ENCODE results near the gene PRPS2.

PRPS2 gene

DNA sequence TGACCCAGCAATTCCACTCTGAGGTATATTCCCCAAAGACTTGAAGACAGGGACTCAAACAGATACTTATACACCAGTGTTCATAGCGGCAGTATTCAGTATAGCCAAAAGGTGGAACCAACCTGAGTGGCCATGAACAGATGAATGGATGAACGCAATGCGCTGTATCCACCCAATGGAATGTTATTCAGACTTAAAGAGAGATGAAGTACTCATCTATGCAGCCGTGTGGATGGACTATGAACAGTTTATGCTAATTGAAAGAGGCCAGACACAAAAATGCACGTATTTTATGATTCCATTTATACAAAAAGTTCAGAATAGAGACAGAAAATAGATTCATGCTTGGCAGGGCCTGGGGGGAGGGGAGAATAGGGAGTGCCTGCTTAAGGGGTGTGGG is 26.3 kb downstream of the PRPS2 start:
- DNase-seq (ENCODE audit: low read depth) = no peak

DNA sequence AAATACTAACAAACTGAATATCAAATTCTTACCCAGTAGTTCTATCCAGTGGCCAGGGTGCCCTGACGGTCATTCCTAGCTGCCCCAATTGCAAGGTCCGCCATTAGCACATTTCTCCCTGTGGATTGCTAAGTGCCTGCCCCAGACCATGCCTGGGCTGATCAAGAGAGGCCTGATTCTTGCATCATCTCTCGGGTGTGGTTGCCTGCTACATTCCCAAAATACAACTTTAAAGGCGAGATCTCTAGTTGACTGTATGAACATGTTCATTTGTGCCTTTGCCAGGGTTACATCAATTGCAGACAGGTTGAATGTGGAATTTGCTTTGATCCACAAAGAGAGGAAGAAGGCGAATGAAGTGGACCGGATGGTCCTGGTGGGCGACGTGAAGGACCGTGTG is 28.0 kb downstream of the PRPS2 start:
- DNase-seq (ENCODE audit: low read depth) = no peak

DNA sequence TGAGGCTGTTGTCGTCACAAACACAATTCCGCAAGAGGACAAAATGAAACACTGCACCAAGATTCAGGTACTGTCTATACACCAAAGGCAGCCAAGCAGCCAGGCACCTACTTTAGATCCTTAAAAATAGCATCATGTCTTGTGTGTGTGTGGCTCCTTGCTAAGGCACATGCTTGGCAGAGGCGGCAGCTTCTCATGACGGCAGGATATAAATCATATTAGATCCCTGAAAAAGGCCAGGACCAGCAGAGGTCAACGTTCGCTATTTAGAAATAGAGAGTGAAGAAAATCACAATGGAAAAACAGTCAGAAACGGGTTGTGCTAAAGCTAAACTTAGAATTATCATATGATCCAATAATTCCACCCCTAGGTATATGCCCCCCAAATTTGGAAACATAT is 29.5 kb downstream of the PRPS2 start:
- no peak for DNase-seq (ENCODE audit: low read depth)

DNA sequence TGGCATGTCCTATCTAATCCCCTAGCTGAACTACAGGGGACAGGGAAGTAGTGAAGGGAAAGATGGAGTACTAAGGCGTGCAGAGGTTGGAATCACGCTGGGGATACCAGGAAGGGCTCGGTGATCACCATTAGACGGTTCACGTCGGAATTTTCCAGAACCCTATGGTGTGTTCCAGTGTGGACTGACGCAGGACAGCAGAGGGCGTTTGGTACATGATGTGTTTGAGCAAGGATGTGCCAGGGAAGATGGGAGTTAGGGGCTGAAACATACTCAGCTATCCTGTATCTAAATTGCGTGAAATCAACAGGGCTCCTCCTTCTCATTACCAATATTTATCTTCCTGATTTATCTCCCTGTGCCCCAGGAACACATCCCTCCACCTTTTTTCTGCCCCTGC is 33.7 kb downstream of the PRPS2 start:
- no peak for DNase-seq (ENCODE audit: low read depth)

DNA sequence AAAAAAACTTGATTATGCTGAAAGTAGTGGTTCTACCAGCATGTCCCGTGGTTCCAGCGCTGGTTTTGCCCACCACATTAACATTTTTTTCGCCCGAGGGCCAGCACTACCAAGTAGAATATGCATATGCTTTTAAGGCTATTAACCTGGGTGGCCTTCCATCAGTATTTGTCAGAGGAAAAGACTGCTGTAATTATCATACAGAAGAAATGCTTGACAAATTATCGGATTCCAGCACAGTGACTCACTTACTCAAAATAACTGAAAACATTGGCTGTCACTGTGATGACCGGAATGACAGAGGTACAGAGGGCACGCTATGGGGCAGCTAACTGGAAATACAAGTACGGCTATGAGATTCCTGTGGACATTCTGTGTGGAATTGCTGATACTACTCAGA is 34.6 kb downstream of the PRPS2 start:
- DNase-seq (ENCODE audit: low read depth) = peak; percentile 52

DNA sequence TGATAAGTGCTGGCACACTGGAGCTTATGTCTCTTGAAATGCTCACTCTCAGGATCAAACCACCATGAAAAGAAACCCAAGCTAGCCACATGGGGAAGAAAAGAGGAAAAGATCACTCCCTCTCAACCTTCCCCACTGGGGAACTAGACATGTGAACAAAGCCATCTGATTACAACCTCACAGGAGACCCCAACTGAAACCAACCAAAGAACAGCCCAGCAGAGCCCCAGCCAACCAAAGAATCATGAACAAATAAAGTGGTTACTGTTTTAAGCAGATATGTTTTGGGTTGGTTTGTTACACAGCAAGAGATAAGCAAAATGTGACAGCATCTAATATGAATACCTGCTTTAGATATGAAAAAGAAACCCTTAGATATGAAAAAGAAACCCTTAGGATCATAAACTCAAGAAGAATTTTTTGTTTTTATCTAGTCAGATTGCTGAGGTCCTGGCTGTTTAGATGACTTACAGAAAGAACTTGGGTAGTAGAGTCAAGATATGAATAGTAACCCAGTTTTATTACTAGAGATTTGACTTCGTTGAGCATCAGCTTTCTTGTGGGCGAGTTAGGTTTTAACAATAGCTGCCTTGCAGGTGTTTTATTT is 52.0 kb downstream of the PRPS2 start:
- no peak for DNase-seq (ENCODE audit: low read depth)

DNA sequence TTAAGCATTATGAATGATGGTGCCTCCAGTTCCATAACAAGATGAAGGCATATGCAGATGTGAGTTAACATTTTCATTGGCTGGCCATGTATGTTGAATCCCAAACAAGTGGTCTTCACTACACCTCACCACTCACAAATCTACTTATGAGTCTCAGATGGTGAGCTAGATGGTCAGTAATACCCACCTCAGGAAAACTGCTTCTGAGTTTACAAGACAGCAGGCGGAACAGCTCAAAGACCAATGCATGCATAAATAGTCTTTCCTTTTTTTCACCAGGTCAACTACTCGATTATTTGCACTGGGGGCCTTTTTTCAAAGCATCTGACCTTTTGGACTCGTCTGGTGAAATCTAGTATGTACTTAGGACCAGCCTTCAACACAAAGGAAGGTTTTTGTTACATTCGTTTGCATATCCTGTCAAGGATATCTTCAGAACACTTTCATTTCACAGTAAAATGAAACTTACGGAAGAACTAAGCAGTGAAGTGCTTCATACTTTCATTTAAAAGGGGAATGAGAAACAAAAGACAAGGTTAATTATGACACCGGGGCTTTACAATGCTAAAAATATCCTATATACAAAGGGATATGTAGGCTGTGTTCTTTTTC is 52.6 kb downstream of the PRPS2 start:
- no peak for DNase-seq (ENCODE audit: low read depth)

DNA sequence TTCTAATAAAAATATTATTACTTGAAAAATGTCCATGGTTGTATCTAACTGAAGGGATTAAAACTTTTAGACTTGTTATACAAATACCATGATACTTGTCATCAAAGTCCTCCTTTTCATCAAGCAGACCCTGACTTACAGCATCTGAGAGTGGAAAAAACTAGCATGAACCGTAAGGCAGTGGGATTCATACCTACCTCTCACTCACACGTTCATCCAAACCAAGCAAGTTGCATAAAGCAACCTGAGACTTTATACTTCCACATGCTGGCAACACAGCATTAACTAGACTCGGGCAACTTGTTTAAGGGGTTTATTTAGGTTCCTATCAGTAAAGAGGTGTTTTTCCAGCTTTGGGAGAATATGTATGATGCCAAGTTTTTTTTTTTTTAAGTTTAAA is 53.1 kb downstream of the PRPS2 start:
- DNase-seq (ENCODE audit: low read depth) = no peak

DNA sequence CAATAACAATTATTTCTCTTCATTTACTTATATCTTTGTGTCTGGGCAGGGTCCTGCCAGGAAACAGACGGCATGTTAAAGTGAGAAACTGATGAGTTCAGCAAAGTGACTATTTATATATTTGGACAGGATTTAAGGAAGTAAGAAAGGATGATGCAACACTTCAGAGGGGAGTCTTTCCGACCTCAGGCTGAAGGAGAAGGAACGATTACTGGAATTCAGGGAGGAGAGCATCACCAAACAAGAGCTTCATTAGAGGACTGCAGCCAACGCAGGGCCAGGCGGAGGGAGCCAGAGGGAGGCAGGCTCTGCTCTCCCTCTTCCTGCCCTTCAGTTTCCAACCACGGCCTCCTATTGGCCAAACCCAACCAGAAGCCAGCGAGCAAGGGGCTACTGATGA is 74.1 kb downstream of the PRPS2 start:
- no peak for DNase-seq (ENCODE audit: low read depth)

DNA sequence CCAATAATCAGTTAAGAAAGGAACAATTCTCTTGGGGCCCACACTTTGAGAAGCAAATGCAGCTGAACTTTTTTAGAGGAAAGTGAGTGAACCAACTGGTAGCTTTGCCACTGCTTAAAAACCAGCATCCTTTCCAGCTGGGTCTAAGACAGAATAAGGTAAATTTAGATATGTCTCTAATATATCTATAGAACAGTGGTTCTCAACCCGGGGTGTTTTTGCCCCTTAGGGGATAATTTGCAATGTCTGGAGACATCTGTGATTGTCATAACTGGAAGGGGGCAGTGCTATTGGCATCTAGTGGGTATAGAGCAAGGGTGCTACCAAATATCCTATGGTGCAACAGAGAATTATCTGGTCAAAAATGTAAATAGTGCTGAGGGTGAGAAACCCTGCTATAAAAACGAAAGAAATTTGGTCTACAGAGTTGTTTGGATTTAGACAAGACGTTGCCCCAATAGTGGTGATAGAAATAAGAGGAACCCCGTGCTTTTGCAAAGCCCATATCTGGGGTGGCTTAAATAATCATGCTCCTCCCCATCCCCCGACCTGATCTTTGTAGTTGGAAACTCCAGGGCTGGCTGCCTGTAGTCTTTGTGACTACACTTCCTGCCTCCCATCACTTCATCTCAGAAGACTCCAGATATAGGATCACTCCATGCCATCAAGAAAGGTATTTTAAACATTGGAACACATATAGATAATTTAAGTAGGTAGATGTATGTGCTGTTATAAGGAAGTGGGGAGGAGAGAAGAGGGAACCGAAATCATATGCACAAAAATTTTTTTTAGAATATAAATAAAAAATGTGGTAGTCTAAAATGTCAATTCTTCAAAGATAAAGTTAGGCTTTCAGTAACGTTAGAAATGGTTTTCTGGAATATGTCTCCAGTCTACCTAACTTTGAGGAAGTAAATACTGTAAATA is 75.5 kb downstream of the PRPS2 start, which contains the start of gene TLR7:
TSS of gene TLR7 (plus strand) at position 622 of the 927 bp plus-strand sequence. CDS start 507 bp downstream, outside the sequence.
- DNase-seq (ENCODE audit: low read depth) = no peak

DNA sequence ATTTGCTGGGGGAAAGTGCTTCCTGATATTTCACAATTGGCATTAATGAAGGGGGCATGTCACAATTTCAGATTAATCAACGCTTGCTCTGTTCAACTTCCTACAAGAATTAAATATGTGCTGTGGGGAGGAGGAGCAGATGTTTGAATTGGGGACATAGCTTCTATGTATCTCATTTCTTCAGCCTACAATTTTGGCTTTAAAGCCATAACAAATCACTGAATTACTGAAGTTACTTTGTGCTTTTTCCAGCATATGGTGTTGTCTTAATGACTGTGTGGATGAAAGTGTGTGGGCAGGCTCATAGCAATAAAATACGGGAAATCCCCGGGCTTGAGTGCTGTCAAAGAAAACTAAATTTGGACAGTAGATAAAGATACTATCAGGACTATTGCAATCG is 76.5 kb downstream of the PRPS2 start:
- DNase-seq (ENCODE audit: low read depth) = no peak

DNA sequence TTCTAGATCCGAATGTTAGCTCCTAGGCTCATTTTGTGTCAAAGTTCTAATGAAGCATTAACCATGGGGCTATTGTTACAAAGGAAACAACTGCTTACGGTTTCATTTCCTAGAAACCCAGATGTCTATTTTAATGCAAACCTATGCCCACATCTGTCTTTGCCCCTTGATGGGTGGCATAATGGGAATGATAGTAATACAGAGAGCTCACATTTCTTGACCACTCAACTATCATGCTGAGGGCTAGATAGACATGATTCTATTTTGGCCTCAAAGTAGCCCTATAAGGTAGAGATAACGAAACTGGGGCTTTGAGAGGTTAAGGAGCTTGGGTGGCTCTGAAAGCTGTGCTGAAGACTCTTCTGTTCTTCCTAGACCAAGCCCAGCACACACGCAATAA is 77.5 kb downstream of the PRPS2 start:
- no peak for DNase-seq (ENCODE audit: low read depth)

DNA sequence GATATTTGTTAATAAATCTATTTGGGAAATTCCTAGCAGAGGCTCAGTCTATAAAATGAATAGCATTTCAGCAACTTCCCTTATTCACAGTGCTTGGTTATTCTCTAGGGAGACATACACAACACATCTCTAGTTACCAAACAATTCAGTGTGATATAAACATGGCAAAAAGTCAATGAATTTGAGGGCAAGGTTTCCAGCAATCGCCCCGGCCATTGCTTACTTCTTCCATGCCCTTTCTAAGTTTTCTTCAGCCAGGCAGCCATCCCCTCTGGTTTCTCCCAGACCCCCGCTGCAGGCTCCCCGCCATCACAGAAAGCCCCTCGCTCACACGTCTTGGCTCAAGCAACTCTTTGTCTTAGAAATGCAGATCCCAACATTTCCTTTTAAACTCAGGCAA is 80.0 kb downstream of the PRPS2 start:
- no peak for DNase-seq (ENCODE audit: low read depth)

DNA sequence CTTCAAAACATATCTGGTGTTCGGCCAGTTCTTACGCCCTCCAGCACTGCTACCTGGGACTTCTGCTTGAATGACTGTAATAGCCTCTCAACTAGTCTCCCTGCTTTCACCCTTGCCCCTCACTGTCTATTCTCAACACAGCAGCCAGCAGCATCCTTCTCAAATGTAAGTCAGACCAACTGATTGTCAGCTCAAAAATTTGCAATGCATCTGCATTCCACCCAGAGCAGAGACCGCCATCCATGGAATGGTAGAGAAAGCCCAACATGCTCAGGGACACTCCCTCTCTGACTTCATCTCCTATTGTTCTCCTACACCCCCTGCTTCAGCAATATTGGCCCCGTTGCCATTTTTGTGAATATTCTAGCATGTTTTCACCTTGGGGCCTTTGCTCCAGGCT is 81.5 kb downstream of the PRPS2 start:
- no peak for DNase-seq (ENCODE audit: low read depth)

All from HS-27A (cell line).